HG03108 (cell line): ENCODE measurements around the gene SRD5A2.

Experiments used
- ATAC-seq: cut with Tn5 transposase; IDR thresholded peaks from one replicate; pipeline ENCODE4 v1.9.1; 2021; ENCODE audit warnings: moderate library complexity; ENCODE audit not compliant: unreplicated experiment

Gene SRD5A2, protein sequence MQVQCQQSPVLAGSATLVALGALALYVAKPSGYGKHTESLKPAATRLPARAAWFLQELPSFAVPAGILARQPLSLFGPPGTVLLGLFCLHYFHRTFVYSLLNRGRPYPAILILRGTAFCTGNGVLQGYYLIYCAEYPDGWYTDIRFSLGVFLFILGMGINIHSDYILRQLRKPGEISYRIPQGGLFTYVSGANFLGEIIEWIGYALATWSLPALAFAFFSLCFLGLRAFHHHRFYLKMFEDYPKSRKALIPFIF

GRCh38 chr2:31580321-31581117 lies at the start of gene SRD5A2:
TSS of gene SRD5A2 (minus strand) at chr2:31580938. CDS start at chr2:31580900, 38 bp downstream.
- no peak for ATAC-seq

- ATAC-seq, result no peak
These were observed 25.8 kb upstream of the SRD5A2 start for GRCh38 chr2:31606509-31606908.

DNA sequence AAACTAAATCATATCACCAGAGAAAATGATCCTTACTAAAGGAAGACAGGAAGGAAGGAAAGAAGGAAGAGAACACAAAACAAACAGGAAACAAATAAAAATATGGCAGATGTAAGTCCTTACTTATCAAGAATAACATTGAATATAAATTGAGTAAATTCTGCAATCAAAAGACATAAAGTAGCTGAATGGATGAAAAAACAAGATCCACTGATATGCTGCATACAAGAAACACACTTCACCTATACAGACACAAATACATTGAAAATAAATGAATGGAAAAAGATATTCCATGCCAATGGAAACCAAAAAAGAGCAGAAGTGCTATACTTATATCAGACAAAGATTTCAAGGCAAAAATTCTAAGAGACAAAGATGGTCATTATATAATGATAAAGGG lies 18.0 kb upstream of the SRD5A2 start:
- no peak for ATAC-seq

GRCh38 chr2:31586230-31586629 lies 5.5 kb upstream of the SRD5A2 start:
- no peak for ATAC-seq

- no peak for ATAC-seq
These were observed 522 bp upstream of the SRD5A2 start for GRCh38 chr2:31581124-31581795.

GRCh38 chr2:31579996-31580320 lies 780 bp downstream of the SRD5A2 start:
- ATAC-seq, result no peak

DNA sequence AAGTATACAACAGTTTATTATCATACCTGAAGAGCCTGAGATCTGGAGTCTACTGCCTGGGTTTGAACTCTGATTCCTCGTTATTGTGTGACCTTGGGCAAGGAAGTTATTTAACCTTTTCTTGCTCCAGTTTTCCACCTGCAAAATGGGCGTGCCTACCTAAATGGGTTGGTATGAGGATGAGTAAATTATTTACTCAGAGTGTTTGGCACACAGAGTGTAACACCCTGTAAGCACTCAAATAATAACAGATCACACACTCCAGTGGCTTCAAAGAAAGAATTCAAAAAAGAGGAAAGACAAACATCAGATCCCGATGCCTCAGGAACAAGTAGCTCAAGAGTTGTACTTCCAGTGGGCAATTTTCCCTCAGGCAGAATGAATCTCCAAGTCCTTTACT lies 2.4 kb downstream of the SRD5A2 start:
- ATAC-seq, result no peak

GRCh38 chr2:31577143-31577542 lies 3.6 kb downstream of the SRD5A2 start:
- no peak for ATAC-seq

DNA sequence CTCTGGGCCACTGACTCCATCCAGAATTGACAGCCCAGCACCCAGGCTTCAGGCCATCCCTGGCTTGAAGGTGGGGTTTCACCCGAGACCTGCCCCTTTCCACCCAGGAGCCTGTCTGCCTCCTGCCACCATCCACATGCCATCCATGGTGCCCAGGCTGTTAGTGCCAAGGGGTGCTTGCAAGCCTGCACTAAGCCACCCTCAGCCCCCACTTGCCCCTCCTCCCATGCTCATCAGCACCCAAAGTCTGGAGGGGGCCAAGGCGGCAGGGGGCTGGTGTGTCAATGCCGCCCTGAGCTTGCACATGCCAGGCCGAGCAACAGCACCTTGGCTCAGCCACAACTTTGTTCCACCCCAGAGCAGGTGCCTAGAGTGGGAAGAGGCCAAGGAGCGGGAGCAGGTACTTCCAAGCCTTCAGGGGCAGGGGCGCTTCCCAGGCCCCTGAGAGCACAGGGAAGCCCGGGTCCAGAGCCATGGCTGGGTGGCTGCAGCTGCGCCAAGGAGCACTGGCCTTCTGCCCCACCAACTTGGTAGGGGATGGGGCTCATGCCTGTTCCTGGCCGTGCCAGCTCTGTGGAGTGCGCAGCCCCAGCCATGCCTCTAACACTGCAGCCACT lies 12.0 kb downstream of the SRD5A2 start:
- ATAC-seq, result no peak

GRCh38 chr2:31567679-31568078 lies 13.1 kb downstream of the SRD5A2 start:
- no peak for ATAC-seq

GRCh38 chr2:31563273-31563839 lies 17.4 kb downstream of the SRD5A2 start:
- ATAC-seq, result no peak

DNA sequence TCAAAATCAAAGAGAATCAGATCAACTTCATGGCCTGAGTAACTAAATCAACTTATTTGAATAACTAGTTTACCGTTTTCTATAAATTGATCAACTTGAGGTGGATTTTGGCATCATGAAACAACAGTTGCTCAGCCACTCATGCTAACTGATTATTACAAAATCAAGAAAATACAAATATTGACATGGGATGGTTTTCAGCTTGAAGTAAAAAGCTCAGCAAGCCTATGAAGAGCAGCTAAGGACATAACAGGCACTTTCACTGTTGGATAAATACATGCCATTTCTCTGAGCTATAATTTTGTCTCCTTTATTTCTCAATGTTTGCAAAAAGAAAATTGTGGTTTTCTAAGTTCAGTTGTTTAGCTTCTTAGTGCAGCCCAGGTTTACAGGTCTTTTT lies 18.9 kb downstream of the SRD5A2 start:
- no peak for ATAC-seq

DNA sequence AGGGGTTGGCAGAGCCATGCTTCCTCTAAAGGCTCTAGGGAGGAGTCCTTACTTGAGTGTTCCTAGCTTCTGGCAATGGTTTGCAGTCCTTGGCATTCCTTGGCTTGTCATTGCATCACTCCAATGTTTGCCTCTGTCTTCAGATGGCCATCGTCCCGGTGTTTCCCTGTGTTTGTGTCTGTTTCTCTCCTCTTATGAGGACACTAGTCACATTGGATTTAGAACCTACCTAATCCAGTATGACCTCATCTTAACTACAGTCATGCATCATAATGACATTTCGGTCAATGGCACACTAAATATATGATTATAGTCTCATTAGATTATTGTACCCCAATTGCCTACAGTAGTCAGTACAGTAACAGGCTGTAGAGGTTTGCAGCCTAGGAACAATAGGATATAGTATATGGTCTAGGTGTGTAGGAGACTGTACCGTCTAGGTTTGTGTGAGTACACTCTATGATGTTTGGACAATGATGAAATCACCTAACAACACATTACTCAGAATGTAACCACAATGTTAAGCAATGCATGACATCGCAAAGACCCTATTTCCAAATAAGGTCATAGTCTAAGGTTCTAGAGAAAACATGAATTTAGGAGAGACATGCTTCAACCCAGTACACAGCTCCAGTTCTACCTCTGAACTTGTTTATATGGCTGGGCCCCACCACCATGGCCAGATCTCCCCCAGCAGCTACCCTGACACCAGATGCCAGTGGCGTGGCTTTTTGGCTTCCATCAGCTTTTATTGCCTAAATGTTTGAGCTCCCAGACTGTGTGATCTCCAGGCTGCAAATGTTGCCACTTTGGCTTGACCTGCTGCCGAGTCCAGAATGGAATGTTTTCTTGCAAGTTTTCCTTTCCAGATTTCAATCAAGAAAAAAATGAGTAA lies 22.1 kb downstream of the SRD5A2 start:
- no peak for ATAC-seq

- ATAC-seq, result no peak
These were observed 23.8 kb downstream of the SRD5A2 start for GRCh38 chr2:31556940-31557339.

DNA sequence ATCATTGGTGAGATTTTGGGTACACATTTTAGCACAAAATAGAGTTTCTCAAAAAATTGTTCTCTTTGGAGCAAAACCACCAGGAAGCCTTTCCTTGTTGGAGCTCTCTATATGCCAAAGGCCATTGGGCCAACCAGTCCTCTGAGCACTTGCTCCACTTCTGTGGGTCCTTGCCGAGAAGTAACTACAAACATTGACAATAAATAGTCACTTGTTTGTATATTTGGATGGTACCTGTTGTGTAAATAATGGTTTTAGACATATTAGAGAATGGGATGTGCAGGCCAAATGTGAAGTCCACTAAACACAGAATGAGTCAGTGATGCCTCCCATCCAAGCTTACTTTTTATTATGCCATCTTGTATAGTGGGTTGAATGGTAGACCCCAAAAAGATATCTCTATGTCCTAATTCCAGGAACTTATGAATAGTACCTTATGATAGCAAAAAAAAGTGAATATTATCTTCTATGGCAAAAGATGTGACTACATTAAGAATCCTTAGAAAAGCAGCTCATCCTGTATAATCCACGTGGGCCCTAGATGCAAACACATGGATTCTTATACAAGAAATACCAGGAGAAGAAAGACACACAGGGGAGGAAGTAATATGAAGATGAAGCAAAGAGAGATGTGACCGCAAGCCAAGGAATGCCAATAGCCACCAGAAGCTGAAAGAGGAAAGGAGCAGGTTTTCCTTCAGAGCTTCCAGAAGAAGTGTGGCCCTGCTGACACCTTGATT lies 24.6 kb downstream of the SRD5A2 start:
- no peak for ATAC-seq

DNA sequence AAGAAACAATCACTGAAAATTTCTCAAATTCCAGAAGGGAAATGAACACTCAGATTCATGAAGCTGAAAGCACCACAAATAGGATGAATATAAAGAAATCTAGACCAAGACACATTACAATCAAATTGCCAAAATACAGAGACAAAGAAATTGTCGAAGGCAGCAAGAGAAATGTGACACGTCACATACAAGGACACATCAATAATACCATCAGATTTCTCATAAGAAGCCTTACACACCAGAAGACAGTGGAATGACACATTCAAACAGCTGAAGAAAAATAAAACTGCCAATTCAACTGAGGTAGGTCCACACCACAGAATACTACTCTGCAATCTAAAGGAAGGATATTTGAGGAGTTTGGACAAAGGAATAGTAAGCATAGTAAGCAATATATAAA lies 27.4 kb downstream of the SRD5A2 start:
- no peak for ATAC-seq

GRCh38 chr2:31547485-31547884 lies 33.3 kb downstream of the SRD5A2 start:
- no peak for ATAC-seq

DNA sequence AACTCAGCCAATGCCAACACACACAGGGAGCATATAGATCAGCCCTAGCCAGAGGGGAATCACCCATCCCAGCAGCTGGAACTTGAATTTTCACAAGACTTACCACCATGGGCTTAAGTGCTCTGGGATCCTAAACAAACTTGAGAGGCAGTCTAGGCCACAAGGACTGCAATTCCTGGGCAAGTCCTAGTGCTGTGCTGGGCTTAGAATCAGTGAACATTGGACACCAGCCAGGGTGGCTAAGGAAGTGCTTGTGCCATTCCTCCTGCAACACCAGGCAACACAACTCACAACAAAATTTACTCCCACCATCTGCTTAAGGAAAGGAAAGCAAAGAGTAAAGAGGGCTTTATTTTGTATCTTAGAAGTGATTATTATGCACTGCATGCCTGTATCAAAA lies 38.9 kb downstream of the SRD5A2 start:
- ATAC-seq, result no peak

GRCh38 chr2:31539505-31539904 lies 41.2 kb downstream of the SRD5A2 start:
- ATAC-seq, result no peak

- no peak for ATAC-seq
These were observed 45.0 kb downstream of the SRD5A2 start for GRCh38 chr2:31535768-31536167.
